Mesodermal cell (in vitro differentiated cells): ENCODE results near the gene CHCHD5.

Experiments used
- H3K27ac ChIP-seq: 2 replicates; pipeline ENCODE4 v1.7.0; 2013; ENCODE audit warnings: mild to moderate bottlenecking, low read depth, low read length, moderate library complexity; ENCODE audit not compliant: severe bottlenecking
- H3K36me3 ChIP-seq: 2 replicates; pipeline ENCODE4 v1.7.1; 2013; ENCODE audit warnings: mild to moderate bottlenecking, low read length, moderate library complexity; ENCODE audit not compliant: control insufficient read depth, insufficient read depth
- H3K4me1 ChIP-seq: one replicate; pipeline ENCODE4 v1.7.1; 2013; ENCODE audit warnings: mild to moderate bottlenecking, low read length; ENCODE audit not compliant: insufficient read depth, control insufficient read depth, poor library complexity, severe bottlenecking
- H3K4me3 ChIP-seq: 2 replicates; pipeline ENCODE4 v1.7.0; 2013; ENCODE audit warnings: low read length, control low read depth, mild to moderate bottlenecking; ENCODE audit not compliant: insufficient read depth, poor library complexity, severe bottlenecking; ENCODE audit errors: extremely low read depth
- H3K9me3 ChIP-seq: 2 replicates; pipeline ENCODE4 v1.7.1; 2013; ENCODE audit warnings: mild to moderate bottlenecking, low read length, moderate library complexity; ENCODE audit not compliant: control insufficient read depth
- WGBS, 2 experiments: methylation state at CpG; one replicate each; pipeline ENCODE4 v1.1.5; 2013; ENCODE audit warnings: missing lambda C conversion rate in 2 of 2; ENCODE audit not compliant: insufficient coverage in 2 of 2; 5-methylcytosine and 5-hydroxymethylcytosine counted together

Gene CHCHD5

GRCh38 chr2:112625474-112626114, 41.2 kb downstream of the CHCHD5 start:
- H3K4me1 ChIP-seq: peaks cover 58% of the 10 kb centered on the region

GRCh38 chr2:112626604-112627059, 42.2 kb downstream of the CHCHD5 start:
- H3K9me3 ChIP-seq: no peaks in the 10 kb centered on the region
- 66 to 80% methylated on average over 5 to 6 of the region's 7 CpGs for WGBS, 2 experiments
- peaks cover 68% of the 10 kb centered on the region for H3K4me1 ChIP-seq
- H3K27ac ChIP-seq: peak overlapping the region; percentile 81
- H3K36me3 ChIP-seq: no peaks in the 10 kb centered on the region
- no peak overlapping the region for H3K4me3 ChIP-seq

More at GRCh38 chr2:112625474-112626114, 41.2 kb downstream of the CHCHD5 start:
- WGBS, 2 experiments: 91 to 92% methylated on average over 4 to 5 of the region's 7 CpGs
- Histone ChIP-seq H3K27ac (peak overlapping the region; percentile 10), H3K9me3 (no peaks in the 10 kb centered on the region), H3K4me3 (no peak overlapping the region), H3K36me3 (no peaks in the 10 kb centered on the region)

GRCh38 chr2:112627060-112628040, 42.9 kb downstream of the CHCHD5 start:
- WGBS, 2 experiments: 62 to 74% methylated on average over 7 to 8 of the region's 10 CpGs
- Histone ChIP-seq H3K4me3 (no peak overlapping the region), H3K9me3 (no peaks in the 10 kb centered on the region), H3K27ac (peak overlapping the region; percentile 81), H3K4me1 (peaks cover 76% of the 10 kb centered on the region), H3K36me3 (no peaks in the 10 kb centered on the region)

- Histone ChIP-seq H3K4me3 (no peak overlapping the region), H3K4me1 (peaks cover 68% of the 10 kb centered on the region), H3K9me3 (no peaks in the 10 kb centered on the region), H3K36me3 (no peaks in the 10 kb centered on the region), H3K27ac (no peak overlapping the region)
- WGBS, 2 experiments: 91 to 96% methylated on average over 5 to 6 of the region's 6 CpGs
These were observed 44.8 kb downstream of the CHCHD5 start for GRCh38 chr2:112629224-112629623.

- no peak overlapping the region for H3K27ac ChIP-seq
- H3K9me3 ChIP-seq: no peaks in the 10 kb centered on the region
- H3K4me3 ChIP-seq: no peak overlapping the region
- peaks cover 62% of the 10 kb centered on the region for H3K4me1 ChIP-seq
- no peaks in the 10 kb centered on the region for H3K36me3 ChIP-seq
- WGBS, 2 experiments: 88 to 93% methylated on average over 8 of the region's 8 CpGs
These were observed 45.4 kb downstream of the CHCHD5 start for GRCh38 chr2:112629823-112630222.

- no peak overlapping the region for H3K4me3 ChIP-seq
- peaks cover 60% of the 10 kb centered on the region for H3K4me1 ChIP-seq
- no peaks in the 10 kb centered on the region for H3K36me3 ChIP-seq
- peak overlapping the region; percentile 30 for H3K27ac ChIP-seq
- H3K9me3 ChIP-seq: no peaks in the 10 kb centered on the region
- 61 to 70% methylated on average over 3 to 4 of the region's 4 CpGs for WGBS, 2 experiments
These were observed 45.9 kb downstream of the CHCHD5 start for GRCh38 chr2:112630268-112630667.

GRCh38 chr2:112633708-112634107, 49.3 kb downstream of the CHCHD5 start:
- no peaks in the 10 kb centered on the region for H3K36me3 ChIP-seq
- no peaks in the 10 kb centered on the region for H3K9me3 ChIP-seq
- H3K27ac ChIP-seq: peak overlapping the region; percentile 4
- no peak overlapping the region for H3K4me3 ChIP-seq
- 85 to 94% methylated on average over 2 to 5 of the region's 5 CpGs for WGBS, 2 experiments
- peaks cover 39% of the 10 kb centered on the region for H3K4me1 ChIP-seq

- no peaks in the 10 kb centered on the region for H3K9me3 ChIP-seq
- no peaks in the 10 kb centered on the region for H3K36me3 ChIP-seq
- 85 to 91% methylated on average over 11 to 12 of the region's 16 CpGs for WGBS, 2 experiments
- H3K4me3 ChIP-seq: no peak overlapping the region
- peaks cover 33% of the 10 kb centered on the region for H3K4me1 ChIP-seq
- H3K27ac ChIP-seq: peak overlapping the region; percentile 4
These were observed 49.9 kb downstream of the CHCHD5 start for GRCh38 chr2:112634153-112634873.

GRCh38 chr2:112634874-112635157, 50.4 kb downstream of the CHCHD5 start:
- H3K4me1 ChIP-seq: peaks cover 33% of the 10 kb centered on the region
- no peaks in the 10 kb centered on the region for H3K36me3 ChIP-seq
- WGBS, 2 experiments: 100% methylated on average over 4 to 5 of the region's 6 CpGs
- H3K27ac ChIP-seq: no peak overlapping the region
- H3K9me3 ChIP-seq: no peaks in the 10 kb centered on the region
- H3K4me3 ChIP-seq: no peak overlapping the region

GRCh38 chr2:112636605-112637288, 52.3 kb downstream of the CHCHD5 start:
- 86 to 91% methylated on average over 5 to 7 of the region's 7 CpGs for WGBS, 2 experiments
- no peaks in the 10 kb centered on the region for H3K9me3 ChIP-seq
- no peaks in the 10 kb centered on the region for H3K36me3 ChIP-seq
- no peak overlapping the region for H3K4me3 ChIP-seq
- peaks cover 32% of the 10 kb centered on the region for H3K4me1 ChIP-seq
- H3K27ac ChIP-seq: no peak overlapping the region
